Stimulated activated CD4-positive, alpha-beta T cell treated with anti-CD3 and anti-CD28 coated beads, Interleukin-15, amount 100 ng/mL, for 48 hours (primary cell): ENCODE data around the gene STX4.

Experiments
- DNase-seq, 2 donors: peaks; one replicate each; pipeline ENCODE4 v3.0.0-alpha.2; 2020; ENCODE audit warnings: low read depth in 2 of 2

The STX4 gene

DNA sequence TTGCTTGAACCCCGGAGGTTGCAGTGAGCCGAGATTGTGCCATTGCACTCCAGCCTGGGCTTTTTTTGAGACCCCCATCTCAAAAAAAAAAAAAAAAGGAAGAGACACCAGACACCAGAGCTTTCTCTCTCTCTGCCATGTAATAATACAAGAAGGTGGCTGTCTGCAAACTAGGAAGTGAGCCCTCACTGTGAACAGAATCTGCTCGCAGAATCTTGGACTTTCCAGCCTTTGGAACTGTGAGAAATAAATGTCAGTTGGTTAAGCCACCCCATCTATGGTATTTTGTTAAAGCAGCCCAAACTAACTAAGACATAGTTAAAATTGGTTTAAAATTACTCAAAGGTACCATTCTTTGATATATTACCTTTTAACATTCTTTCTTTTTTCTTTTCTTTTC lies 12.8 kb upstream of the STX4 start:
- no peak for DNase-seq

DNA sequence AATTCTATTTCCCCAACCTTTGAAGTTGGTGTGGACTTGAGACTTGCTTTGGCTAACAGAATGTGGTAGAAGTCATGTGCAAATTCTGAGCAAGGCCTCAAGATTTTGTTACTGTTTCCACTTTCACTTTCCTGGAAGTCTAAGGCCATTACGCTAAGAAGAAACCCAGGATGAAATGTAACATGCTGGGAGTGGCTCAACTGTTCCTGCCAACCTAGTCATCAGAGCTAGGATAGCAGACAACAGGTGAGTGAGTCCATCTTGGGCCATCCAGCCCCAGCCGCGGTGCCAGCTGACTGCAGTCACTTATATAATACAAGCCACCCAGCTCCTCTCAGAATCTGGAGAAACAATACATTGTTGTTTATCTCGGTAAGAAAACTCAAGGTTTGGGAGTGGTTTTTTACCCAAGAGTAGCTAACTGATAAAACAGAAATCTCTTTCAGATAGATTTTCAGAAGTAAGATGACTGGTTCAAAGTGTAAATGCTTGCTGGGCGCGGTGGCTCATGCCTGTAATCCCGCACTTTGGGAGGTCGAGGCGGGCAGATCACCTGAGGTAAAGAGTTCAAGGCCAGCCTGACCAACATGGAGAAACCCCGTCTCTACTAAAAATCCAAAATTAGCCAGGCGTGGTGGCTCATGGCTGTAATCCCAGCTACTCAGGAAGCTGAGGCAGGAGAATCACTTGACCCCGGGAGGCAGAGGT lies 10.7 kb upstream of the STX4 start:
- no peak for DNase-seq

DNA sequence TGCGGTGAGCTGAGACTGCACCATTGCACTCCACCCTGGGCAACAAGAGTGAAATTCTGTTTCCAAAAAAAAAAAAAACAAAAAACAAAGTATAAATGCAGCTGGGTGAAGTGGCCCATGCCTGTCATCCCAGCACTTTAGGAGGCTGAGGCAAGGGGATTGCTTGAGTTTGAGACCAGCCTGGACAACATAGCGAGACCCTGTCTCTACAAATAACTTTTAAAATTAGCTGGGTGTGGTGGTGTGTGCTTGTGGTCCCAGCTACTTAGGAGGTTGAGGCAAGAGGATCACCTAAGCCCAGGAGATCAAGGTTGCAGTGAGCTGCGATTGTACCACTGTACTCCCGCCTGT lies 10.1 kb upstream of the STX4 start:
- no peak for DNase-seq

DNA sequence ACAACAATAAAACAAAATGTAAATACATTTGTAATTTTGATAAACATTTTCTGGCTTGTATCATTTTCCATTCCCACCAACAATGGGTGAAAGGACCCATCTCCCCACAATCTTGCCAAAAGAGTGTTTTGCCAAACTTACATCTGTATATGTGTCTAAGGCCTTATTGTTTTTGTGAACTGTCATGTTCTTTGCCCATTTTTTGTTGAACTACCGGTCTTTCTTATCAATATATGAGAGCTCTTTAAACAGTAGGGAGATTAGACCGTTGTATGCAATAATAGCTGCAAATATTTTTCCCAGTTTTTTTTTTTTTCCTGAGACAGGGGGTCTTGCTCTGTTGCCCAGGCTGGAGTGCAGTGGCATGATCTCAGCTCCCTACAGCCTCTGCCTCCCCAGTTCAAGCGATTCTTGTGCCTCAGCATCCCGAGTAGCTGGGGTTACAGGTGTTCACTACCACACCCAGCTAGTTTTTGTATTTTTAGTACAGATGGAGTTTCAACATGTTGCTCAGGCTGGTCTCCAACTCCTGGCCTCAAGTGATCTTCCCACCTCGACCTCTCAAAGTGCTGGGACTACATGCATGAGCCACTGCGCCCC lies 9.6 kb upstream of the STX4 start:
- no peak for DNase-seq

DNA sequence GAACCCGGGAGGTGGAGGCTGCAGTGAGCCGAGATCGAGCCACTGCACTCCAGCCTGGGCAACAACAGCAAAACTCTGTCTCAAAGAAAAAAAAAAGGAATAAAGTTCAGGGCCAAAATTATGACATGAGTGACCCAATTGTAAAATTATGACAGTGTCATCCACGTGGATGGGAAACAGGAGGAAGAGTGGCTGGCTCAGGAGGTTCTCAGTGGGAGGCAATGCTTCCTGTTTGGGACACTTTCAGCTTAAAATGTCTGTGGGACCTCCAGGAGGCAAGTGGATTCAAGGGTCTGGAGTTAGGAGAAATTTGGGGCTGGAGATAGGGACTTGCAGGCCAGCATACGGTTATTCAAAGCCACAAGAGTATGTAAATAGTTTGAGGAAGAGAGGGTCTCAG lies 8.0 kb upstream of the STX4 start:
- no peak for DNase-seq

DNA sequence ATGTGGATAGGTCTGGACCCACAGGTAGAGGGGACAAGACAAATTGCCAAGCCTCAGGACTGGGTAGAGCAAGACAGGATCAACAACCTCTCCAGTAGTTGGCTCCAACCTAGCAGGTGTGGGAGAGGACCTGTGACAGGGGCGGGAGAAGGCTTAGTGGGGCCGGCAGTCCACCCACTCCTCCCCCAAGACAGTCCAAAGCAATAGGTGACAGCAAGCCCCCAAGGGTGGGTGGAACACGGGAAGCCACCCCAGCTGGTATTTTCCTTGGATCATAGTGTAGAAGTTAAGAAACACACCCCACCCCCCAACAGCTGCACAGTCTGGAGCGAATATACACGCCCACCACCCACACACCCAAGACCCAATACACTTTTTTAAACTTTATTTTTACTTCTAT lies 4.1 kb upstream of the STX4 start:
- DNase-seq = no peak

DNA sequence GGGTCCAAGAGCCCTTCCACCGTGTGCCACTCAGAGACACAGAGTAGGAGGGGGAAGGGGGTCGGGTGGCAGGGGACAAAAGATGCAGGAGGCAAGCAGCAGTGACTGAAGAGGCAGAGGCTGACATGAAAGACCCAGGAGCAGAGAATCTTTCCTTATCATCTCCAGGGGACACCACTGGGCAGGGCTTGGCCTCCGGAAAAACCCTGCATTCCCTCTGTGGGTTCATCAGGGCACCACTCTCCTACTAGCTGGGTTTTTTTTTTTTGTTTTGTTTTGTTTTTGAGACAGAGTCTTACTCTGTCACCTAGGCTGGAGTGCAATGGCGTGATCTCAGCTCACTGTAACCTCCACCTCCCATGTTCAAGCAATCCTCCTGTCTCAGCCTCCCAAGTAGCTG lies 2.1 kb upstream of the STX4 start:
- DNase-seq = no peak

DNA sequence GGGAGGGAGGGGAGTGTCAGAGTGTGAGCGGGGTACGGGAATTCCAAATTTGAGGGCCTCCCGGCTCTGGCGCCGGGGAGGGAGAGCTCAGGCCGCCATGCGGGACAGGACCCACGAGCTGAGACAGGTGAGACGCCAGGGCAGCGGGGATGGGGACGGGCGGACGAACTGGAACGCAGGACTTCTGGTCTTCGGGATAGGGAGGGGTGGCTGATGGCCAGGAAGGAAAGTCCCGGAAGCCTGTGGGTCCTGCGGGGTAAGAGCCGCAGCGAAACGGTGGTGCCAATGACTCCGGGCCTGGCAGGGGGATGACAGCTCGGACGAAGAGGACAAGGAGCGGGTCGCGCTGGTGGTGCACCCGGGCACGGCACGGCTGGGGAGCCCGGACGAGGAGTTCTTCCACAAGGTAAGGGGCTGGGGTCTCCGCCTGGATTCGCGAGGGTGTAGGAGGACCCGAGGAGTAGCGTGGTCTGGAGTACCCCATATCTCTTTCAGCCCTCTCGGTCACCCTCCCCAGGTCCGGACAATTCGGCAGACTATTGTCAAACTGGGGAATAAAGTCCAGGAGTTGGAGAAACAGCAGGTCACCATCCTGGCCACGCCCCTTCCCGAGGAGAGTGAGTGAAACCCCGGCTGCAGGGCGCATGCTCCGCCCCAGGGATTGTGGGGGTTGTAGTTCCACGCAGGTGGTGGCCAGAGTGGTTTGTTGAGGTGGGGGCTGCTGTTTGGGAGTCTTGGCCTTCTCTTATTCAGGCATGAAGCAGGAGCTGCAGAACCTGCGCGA lies 543 bp downstream of the STX4 start:
- peak; percentile 70 to 81 for DNase-seq

DNA sequence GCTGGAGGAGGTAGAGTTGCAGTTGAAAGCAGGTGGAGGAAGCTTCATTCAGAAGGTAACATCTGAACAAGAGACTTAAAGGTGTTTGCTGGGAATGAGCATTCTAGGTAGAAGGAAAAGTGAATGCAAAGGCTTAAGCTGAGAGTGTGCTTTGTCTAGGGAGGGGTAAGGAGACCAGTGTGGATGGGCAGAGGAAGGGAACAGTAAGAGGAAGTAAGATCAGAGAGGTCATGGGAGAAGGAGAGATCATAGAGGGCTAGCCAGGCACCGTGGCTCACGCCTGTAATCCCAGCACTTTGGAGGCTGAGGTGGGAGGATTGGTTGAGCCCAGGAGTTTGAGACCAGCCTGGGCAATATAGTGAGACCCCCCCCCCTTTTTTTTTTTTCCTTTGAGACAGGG lies 3.3 kb downstream of the STX4 start:
- DNase-seq = no peak

DNA sequence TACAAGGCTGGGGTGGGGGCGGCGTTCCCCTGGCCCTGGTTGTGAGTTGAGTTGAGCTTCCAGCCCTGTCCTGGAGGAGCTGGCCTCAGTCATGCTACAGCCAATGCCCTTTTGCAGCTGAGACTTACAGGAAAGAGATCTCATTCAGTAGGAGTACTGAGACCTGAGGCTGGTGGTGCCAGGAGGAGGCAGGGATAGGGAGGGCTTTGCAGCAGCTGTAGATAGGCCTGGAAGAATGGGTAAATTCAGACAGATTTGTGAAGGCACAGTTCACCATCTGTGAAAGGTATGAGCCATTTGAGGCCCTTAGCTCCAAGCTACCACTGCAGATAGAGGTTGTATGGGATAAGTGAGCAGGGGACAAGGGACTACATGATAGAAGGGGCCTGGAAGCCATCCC lies 5.6 kb downstream of the STX4 start:
- no peak for DNase-seq

DNA sequence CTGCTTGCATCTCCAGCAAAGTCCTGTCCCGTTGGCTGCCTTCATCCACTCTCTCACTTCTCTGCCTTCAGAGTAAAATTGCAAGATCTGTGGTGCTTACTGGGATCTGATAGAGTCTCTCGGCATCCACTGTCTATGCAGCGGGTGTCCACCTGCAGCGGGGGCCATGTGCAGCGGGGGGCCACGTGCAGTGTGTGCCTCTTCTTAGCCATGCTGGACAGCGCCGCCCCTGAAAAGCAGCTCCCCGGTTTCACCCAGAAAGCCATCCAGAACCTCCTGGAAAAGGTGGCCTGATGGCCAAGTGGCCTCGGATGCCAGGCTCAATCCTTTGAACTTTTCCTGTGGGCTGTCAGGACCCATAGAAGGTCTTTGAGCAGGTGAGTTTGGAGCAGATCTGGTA lies 9.5 kb downstream of the STX4 start:
- DNase-seq = no peak

DNA sequence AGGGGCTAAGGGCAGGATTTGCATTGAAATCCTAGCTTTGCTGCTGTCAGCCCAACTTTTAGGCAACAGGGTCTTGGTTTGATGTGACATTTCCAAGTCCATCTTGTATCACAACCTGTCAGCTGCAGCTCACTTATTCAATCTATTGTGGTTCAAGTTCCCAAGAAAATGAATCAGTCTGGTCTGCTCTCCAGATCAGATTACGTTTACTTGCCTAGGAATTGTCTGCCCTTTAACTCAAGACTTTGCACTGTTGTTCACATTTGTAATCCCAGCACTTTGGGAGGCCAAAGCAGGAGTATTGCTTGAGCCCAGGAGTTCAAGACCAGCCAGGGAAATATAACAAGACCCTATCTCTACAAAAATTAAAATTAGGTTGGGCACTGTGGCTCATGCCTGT lies 10.0 kb downstream of the STX4 start:
- DNase-seq = no peak

DNA sequence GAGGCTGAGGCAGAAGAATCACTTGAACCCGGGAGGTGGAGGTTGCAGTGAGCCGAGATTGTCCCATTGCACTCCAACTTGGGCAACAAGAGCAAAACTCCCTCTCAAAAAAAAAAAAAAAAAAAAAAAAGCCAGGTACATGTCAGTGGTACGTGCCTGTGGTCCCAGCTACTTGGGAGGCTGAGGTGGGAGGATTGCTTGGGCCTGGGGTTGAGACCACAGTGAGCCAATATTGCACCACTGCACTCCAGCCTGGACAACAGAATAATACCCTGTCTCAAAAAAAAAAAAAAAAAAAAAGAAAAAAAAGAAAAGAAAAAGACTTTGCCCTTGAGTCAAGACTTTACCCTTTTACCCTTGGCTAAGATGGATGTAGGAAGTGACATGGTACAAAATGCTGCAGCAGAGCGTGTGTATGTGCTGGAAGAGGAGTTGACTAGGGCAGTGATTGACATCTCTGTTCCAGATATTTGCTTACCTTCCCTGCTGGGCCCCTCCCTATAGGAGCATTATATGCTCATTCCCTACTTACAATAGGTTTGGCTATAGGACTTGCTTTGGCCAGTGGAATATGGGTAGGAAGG lies 10.6 kb downstream of the STX4 start:
- no peak for DNase-seq

DNA sequence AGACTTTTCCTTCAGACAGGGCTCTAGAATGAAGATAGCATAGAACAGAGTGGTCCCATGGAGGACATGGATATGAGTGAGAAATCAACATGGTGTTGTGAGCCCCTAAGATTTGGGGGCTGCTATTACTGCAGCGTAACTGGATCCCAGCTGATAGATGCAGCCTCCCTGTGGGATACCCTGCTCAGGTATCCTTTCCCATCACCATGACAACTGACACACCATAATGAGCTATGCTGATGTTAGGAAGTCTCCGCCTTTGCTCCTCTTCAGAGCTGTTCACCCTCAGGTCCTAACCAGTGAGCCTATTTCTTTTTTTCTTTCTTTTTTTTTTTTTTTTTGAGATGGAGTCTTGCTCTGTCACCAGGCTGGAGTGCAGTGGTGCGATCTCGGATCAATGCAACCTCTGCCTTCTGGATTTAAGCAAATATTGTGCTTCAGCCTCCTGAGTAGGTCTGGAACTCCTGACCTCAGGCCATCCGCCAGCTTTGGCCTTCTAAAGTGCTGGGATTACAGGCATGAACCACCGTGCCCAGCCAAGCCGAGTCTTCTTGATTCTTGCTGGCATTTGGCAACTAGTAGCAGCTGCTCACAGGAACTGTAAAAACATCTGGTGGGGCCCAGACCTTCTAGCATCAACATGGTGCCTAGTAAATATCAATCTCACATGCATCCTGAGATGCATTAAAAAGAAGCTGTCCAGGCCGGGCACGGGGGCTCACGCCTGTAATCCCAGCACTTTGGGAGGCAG lies 17.1 kb downstream of the STX4 start:
- DNase-seq = no peak

DNA sequence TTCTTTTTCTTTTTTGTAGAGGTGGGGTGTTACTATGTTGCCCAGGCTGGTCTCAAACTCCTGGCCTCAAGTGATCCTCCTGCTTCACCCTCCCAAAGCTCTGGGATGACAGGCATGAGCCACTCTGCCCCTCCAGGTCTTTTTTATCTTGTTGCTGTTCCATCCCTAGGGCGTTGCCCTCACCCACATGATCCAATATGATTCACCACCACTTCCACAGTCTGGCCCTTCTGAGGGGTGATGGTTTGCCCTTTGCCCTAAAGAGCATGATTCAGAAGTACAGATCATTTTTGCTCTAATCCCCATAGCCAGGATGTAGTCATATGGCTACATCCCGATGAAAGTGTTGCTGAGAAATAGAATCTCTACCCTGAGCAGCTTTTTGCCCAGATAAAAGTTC lies 18.8 kb downstream of the STX4 start:
- DNase-seq = no peak

DNA sequence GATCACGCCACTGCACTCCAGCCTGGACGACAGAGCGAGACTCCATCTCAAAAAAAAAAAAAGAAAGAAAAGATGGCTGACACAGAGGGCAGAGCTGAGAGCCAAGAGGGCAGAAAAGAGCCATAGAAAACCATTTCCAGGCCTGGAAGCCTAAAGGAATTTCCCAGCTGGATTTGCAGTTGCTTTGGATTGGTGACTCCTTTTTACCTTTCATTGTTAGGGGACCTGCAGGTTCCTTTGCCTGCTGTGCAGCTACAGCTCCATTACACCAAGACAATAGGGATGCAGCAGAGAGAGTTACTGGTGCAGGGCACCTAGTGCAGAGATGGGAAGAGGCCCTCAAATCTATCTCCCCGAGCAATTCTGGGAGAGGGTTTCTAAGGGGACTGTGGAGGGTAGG lies 22.3 kb downstream of the STX4 start:
- DNase-seq = no peak

DNA sequence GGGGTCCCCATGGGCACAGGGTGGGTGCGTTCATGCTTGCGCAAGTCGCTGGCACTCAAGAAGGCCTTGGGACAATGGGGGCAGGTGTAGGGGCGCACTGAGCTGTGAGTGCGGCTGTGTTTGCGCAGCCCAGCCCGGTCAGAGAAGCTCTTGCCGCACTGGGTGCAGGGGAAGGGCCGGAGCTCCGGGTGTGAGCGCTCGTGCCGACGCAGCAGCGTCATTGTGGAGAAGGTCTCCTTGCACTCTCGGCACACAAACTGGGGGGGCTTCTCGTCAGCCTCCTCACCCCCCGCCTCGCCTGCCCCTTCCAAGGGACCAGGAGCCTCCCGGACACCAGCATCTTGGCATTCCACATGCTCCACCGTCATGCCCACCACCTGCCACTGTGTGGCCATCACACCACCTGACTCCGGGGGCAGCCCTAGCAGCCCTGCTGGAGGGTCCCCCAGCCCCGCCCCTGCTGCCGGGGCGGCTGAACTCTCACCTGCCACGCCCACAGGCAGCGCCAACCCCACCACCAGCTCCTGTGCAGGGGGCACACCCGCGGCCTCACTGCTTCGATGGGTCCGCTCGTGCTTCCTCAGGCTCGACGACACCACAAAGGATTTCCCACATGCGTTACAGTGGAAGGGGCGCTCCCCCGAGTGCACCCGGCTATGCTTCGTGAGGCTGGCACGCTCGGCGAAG lies 27.9 kb downstream of the STX4 start:
- DNase-seq = no peak

DNA sequence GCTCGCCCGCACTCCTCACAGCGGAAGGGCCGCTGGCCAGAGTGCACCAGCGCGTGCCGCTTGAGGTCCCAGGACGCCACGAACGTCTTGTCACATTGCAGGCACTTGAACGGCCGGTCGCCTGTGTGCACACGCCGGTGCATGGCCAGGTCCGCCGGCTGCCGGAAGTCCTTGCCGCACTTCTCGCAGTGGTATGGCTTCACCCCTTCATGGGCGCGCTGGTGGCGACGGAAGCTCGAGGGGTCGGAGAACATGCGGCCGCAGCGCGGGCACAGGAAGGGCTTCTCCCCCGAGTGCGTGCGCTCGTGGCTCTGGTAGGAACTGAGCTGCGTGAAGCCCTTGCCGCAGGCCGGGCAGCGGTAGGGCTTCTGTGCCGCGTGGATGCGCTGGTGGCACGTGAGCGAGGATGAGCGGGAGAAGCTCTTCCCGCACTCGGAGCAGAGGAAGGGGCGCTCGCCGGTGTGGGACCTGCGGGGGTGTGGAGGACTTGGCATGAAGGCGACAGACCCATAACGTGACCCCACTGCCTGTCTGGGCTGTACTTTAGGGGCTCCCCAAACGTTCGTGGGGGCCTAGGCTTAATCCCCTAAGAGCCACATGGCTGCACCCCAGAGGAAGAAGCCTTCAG lies 28.6 kb downstream of the STX4 start:
- DNase-seq = no peak

DNA sequence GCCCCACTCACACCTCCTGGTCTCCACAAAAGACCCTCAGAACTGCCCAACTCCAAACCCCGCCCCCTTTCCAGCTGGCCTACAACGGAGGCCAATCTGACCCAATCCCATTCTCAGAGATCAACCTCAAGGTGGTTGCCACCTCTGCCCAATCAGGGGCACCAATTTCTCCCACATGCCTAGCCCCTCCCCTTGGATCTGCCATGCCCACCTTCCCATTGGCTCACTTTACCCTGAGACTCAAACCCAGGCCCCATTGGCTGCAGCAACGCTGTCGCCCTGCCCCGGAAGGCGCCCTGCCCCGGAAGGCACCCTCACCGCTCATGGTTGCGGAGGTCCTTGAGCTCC lies 30.1 kb downstream of the STX4 start:
- no peak for DNase-seq

DNA sequence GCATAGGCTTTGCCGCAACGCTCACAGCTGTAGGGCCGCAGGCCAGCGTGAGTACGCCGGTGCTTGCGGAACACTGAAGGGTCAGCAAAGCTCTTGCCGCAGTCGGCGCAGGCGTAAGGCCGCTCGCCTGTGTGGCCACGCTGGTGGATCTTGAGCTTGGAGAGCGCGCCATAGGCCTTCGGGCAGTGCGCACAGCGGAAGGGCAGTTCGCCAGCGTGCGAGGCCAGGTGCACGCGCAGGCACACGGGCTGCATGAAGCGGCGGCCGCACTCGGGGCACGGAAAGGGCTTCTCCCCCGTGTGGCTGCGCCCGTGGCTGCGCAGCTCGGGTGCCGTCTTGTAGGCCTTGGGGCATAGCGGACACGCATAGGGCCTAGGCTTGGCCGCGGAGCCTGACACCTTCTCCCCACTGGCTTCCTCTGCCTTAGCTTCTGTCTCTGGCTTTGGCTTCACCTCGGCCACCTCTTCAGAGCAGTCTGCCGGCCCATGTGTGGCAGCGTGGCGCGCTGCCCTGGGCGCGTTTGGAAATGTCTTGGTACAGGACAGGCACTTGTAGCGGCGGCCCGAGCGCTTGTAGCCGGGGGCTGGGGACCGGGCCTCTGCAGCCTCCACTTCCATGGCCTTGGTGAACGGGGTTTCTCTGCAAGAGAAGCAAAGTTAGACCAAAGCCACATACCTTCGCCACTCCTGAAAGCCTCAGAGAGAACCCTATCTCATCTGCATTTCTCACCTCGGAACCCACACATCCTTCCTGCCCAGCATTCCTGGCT lies 30.7 kb downstream of the STX4 start:
- DNase-seq = no peak
